NCI-H187 (cell line): Measurements from ENCODE around the gene ALPK3.

Experiments used
- DNase-seq, 2 experiments: peaks; one replicate each; lab custom pipeline; 2025; lab: John Stamatoyannopoulos, UW

Gene ALPK3

GRCh38 chr15:84893607-84894006, 76.5 kb downstream of the ALPK3 start:
- DNase-seq = no peak

- no peak for DNase-seq
Observed at GRCh38 chr15:84894736-84895425, 77.7 kb downstream of the ALPK3 start.

GRCh38 chr15:84898761-84899160, 81.6 kb downstream of the ALPK3 start:
- DNase-seq = no peak

- DNase-seq = no peak
Observed at GRCh38 chr15:84899750-84900149, 82.6 kb downstream of the ALPK3 start.

GRCh38 chr15:84901540-84901939, 84.4 kb downstream of the ALPK3 start:
- DNase-seq = no peak

GRCh38 chr15:84903751-84904150, 86.6 kb downstream of the ALPK3 start:
- no peak for DNase-seq

- no peak for DNase-seq
Observed at GRCh38 chr15:84904419-84904818, 87.3 kb downstream of the ALPK3 start.

GRCh38 chr15:84905016-84905916, 88.1 kb downstream of the ALPK3 start:
- no peak for DNase-seq

GRCh38 chr15:84907731-84908130, 90.6 kb downstream of the ALPK3 start:
- DNase-seq = no peak

GRCh38 chr15:84908564-84908963, 91.4 kb downstream of the ALPK3 start:
- DNase-seq = no peak

GRCh38 chr15:84909029-84909428, 91.9 kb downstream of the ALPK3 start:
- no peak for DNase-seq

- no peak for DNase-seq
Observed at GRCh38 chr15:84909782-84910181, 92.6 kb downstream of the ALPK3 start.

- no peak for DNase-seq
Observed at GRCh38 chr15:84910928-84911623, 93.9 kb downstream of the ALPK3 start.

GRCh38 chr15:84911879-84912660, 94.9 kb downstream of the ALPK3 start:
- no peak for DNase-seq

GRCh38 chr15:84913360-84913723, 96.2 kb downstream of the ALPK3 start:
- no peak for DNase-seq

GRCh38 chr15:84914351-84914750, 97.2 kb downstream of the ALPK3 start:
- DNase-seq = no peak

GRCh38 chr15:84914909-84915605, 97.9 kb downstream of the ALPK3 start:
- no peak for DNase-seq

- no peak for DNase-seq
Observed at GRCh38 chr15:84915606-84915958, 98.4 kb downstream of the ALPK3 start.

GRCh38 chr15:84917452-84917851, 100.3 kb downstream of the ALPK3 start:
- no peak for DNase-seq

GRCh38 chr15:84919106-84919667, 102.0 kb downstream of the ALPK3 start:
- DNase-seq = no peak

GRCh38 chr15:84921121-84921520, 104.0 kb downstream of the ALPK3 start:
- DNase-seq = no peak
